ENCODE data around the gene F2RL2. TPM values are rescaled to one million over a fixed set of nuclear protein-coding genes. Genes with fewer than 3 reads are reported as not detected.

The F2RL2 gene
- polyA plus RNA-seq, 3 donors: 0.14 TPM; not detected in 2

DNA sequence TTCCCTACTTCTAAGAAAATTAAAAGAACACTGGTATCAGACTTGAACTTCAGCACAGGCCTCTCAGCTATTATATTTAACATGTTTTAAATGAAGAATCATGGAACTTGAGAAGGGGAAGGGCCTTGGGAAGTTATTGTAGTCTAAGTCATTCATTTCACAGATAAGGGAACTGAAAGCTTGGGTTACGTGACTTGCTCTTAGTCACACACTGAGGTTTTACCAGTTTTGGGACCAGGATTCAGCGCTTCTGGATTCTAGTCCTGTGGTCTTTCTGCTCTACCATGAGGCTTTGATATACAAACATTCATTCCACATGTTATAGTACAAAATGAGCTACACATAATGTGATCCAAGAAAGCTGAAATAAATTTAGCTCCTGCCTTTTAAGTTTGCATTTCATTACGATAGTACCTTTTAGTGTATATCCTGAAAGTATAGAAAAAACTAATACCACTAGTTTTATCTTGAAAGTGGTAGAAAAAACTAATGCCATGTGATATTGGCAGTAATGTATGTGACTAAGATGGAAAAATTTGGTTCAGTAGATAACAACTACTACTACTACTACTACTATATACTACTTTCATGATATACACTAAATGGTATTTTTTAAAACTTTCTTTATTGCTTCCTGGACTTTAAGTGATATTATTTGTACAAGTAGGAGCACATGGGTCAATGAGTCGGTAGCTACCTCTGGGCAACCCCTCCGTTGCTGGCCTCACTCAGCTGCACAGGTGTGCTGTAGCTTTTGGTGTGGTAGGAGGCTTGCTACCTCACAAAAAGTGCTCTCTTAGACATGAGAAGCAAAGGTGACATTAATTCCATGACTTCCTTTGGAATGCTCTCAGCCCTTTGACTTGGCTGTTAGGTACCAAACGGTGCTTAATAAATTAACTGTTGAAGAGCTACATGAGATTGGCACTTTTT is 40.7 kb downstream of the F2RL2 start:
- H3K4me1 Mint-ChIP-seq: peaks cover 29% of the 10 kb centered on the region
- peaks cover 55% of the 10 kb centered on the region for H4K20me1 ChIP-seq (ENCODE audit: insufficient read depth, low read length)
- H3K4me1 ChIP-seq (ENCODE audit: control insufficient read depth in 1 of 2, insufficient read depth in 2 of 2, low read length in 2 of 2): peaks cover 18 to 21% of the 10 kb centered on the region in 2 donors
- no peaks in the 10 kb centered on the region for H3K27me3 ChIP-seq (ENCODE audit: control insufficient read depth in 2 of 2, insufficient read depth in 2 of 2, low read length in 2 of 2)
- H3K4me2 ChIP-seq (replicated peaks; ENCODE audit: extremely low read depth, low read length, poor library complexity, severe bottlenecking): peak overlapping the region; percentile 29
- DNase-seq: peak; percentile 86 to 96 (median 94)
- intact Hi-C loops (cut with micrococcal nuclease): loop anchor here in 1 of 2 donors (5.0 to 10.0 kb wide), 2 partner anchors 35 to 178 kb away; partner anchors contain the start of gene IQGAP2
- H3K27me3 Mint-ChIP-seq (ENCODE audit: low read depth in 3 of 3): peaks cover 0 to 1% (median 0%) of the 10 kb centered on the region in 3 donors
- no peak overlapping the region for H2AFZ ChIP-seq (ENCODE audit: insufficient read depth, low read depth, low read length, poor library complexity, severe bottlenecking)
- 50% methylated on average over 4 of the region's 6 CpGs for WGBS (ENCODE audit: insufficient coverage)
- peaks cover 8% of the 10 kb centered on the region for H3K79me2 ChIP-seq (ENCODE audit: insufficient read depth, low read length)
- no peaks in the 10 kb centered on the region for H3K9me3 ChIP-seq (replicated peaks in 1 of 2; ENCODE audit: control insufficient read depth in 1 of 2, insufficient read depth in 1 of 2, low read length in 2 of 2)
- TF ChIP-seq, protein P1, sequence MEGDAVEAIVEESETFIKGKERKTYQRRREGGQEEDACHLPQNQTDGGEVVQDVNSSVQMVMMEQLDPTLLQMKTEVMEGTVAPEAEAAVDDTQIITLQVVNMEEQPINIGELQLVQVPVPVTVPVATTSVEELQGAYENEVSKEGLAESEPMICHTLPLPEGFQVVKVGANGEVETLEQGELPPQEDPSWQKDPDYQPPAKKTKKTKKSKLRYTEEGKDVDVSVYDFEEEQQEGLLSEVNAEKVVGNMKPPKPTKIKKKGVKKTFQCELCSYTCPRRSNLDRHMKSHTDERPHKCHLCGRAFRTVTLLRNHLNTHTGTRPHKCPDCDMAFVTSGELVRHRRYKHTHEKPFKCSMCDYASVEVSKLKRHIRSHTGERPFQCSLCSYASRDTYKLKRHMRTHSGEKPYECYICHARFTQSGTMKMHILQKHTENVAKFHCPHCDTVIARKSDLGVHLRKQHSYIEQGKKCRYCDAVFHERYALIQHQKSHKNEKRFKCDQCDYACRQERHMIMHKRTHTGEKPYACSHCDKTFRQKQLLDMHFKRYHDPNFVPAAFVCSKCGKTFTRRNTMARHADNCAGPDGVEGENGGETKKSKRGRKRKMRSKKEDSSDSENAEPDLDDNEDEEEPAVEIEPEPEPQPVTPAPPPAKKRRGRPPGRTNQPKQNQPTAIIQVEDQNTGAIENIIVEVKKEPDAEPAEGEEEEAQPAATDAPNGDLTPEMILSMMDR (IDR thresholded peaks at IDR 0.05): no peak
- H3K9me3 Mint-ChIP-seq: no peaks in the 10 kb centered on the region
- no peak overlapping the region for H3K4me3 Mint-ChIP-seq
- H3K9ac ChIP-seq (ENCODE audit: insufficient read depth, low read length, poor library complexity, severe bottlenecking): no peak overlapping the region
- peak overlapping the region in 1 of 3 experiments; percentile 7 for H3K4me3 ChIP-seq (replicated peaks in 1 of 3; ENCODE audit: low read depth in 2 of 3, low read length in 3 of 3)
- H3K36me3 ChIP-seq (replicated peaks in 1 of 2; ENCODE audit: control insufficient read depth in 1 of 2, insufficient read depth in 2 of 2, low read length in 2 of 2): peaks cover 12 to 54% of the 10 kb centered on the region in 2 donors
- peak overlapping the region; percentile 44 to 84 (median 70) for H3K27ac Mint-ChIP-seq
- peaks cover 28 to 40% of the 10 kb centered on the region in 2 donors for H3K36me3 Mint-ChIP-seq
- H3K27ac ChIP-seq (ENCODE audit: low read depth in 1 of 2, low read length in 2 of 2): peak overlapping the region; percentile 17 to 52

DNA sequence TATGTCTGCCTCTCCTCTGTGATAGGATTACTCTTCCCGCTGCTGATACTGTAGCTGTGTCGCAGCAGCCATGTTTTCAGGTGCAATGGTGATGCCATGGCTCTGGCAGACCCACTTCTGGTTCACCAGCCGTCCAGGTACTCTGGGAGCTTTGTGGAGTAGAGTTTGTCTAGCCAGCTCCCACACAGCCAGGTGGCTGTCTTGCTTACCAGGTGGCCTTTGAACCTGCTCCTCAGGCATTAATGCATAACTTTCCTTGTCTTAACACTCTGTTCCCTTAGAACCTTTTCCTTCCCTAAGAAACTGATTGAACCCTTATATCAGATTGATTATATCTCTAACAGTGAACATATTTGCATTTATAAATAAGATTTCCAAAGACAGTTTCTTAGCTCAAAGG is 42.2 kb downstream of the F2RL2 start:
- H3K27ac ChIP-seq (ENCODE audit: low read depth in 1 of 2, low read length in 2 of 2): peak overlapping the region in 1 of 2 donors; percentile 52
- TF ChIP-seq, protein P1 (IDR thresholded peaks at IDR 0.05): no peak
- no peaks in the 10 kb centered on the region for H3K27me3 ChIP-seq (ENCODE audit: control insufficient read depth in 2 of 2, insufficient read depth in 2 of 2, low read length in 2 of 2)
- 80% methylated on average over 1 of the region's 3 CpGs for WGBS (ENCODE audit: insufficient coverage)
- H3K4me3 ChIP-seq (replicated peaks in 1 of 3; ENCODE audit: low read depth in 2 of 3, low read length in 3 of 3): no peak overlapping the region
- no peak overlapping the region for H3K4me2 ChIP-seq (replicated peaks; ENCODE audit: extremely low read depth, low read length, poor library complexity, severe bottlenecking)
- H3K9ac ChIP-seq (ENCODE audit: insufficient read depth, low read length, poor library complexity, severe bottlenecking): no peak overlapping the region
- H4K20me1 ChIP-seq (ENCODE audit: insufficient read depth, low read length): peaks cover 54% of the 10 kb centered on the region
- Mint-ChIP-seq H3K27me3 (ENCODE audit: low read depth in 3 of 3) (peaks cover 0 to 1% (median 0%) of the 10 kb centered on the region in 3 donors), H3K27ac (peak overlapping the region in 4 of 7 donors; percentile 16 to 84 (median 62)), H3K36me3 (peaks cover 34 to 39% of the 10 kb centered on the region in 2 donors), H3K4me1 (peaks cover 29% of the 10 kb centered on the region), H3K4me3 (no peak overlapping the region), H3K9me3 (no peaks in the 10 kb centered on the region)
- no peak for DNase-seq
- intact Hi-C loops (cut with micrococcal nuclease): loop anchor here in 1 of 2 donors (5.0 to 10.0 kb wide), 2 partner anchors 34 to 176 kb away; partner anchors contain the start of gene IQGAP2
- H3K79me2 ChIP-seq (ENCODE audit: insufficient read depth, low read length): peaks cover 8% of the 10 kb centered on the region
- no peaks in the 10 kb centered on the region for H3K9me3 ChIP-seq (replicated peaks in 1 of 2; ENCODE audit: control insufficient read depth in 1 of 2, insufficient read depth in 1 of 2, low read length in 2 of 2)
- no peak overlapping the region for H2AFZ ChIP-seq (ENCODE audit: insufficient read depth, low read depth, low read length, poor library complexity, severe bottlenecking)
- peaks cover 18 to 21% of the 10 kb centered on the region in 2 donors for H3K4me1 ChIP-seq (ENCODE audit: control insufficient read depth in 1 of 2, insufficient read depth in 2 of 2, low read length in 2 of 2)
- peaks cover 16 to 57% of the 10 kb centered on the region in 2 donors for H3K36me3 ChIP-seq (replicated peaks in 1 of 2; ENCODE audit: control insufficient read depth in 1 of 2, insufficient read depth in 2 of 2, low read length in 2 of 2)
